ENCODE data around the gene MMD. TPM values are rescaled to one million over a fixed set of nuclear protein-coding genes. Genes with fewer than 3 reads are reported as not detected.
"Not testable (repeated sequence)": the region's sequence is repeated elsewhere in the genome, so short reads cannot be mapped to it uniquely, and the experiment has no call there.

MMD gene
- total and polyA plus RNA-seq, 2 donors from 2014 or later: 6.4 to 9.9 TPM

- Histone ChIP-seq H3K4me3 (ENCODE audit: low read length in 3 of 3) (no peak overlapping the region), H3K36me3 (ENCODE audit: control insufficient read depth in 2 of 3, insufficient read depth in 3 of 3, low read length in 3 of 3) (no peaks in the 10 kb centered on the region), H3K27me3 (ENCODE audit: control insufficient read depth, insufficient read depth, low read length) (no peaks in the 10 kb centered on the region), H3K4me1 (ENCODE audit: control insufficient read depth in 2 of 3, insufficient read depth in 2 of 3, low read depth in 1 of 3, low read length in 3 of 3) (peaks cover 2 to 13% (median 3%) of the 10 kb centered on the region in 3 donors), H3K9me3 (ENCODE audit: control insufficient read depth in 2 of 3, insufficient read depth in 1 of 3, low read length in 3 of 3) (no peaks in the 10 kb centered on the region), H3K9ac (ENCODE audit: low read length in 3 of 3) (no peak overlapping the region), H3K27ac (ENCODE audit: low read depth in 2 of 2, low read length in 2 of 2) (peak overlapping the region in 1 of 2 donors; percentile 29)
- TF ChIP-seq CTCF (IDR thresholded peaks at IDR 0.05; ENCODE audit: borderline replicate concordance, extremely low read depth, insufficient read depth): no peak
- no peak for FAIRE-seq
- intact Hi-C loops (cut with DNase I): no loop called here
- DNase-seq: no peak
These were observed 11.5 kb upstream of the MMD start for GRCh38 chr17:55433029-55433628.

- no peak for TF ChIP-seq CTCF (IDR thresholded peaks at IDR 0.05; ENCODE audit: borderline replicate concordance, extremely low read depth, insufficient read depth)
- Histone ChIP-seq H3K4me1 (ENCODE audit: control insufficient read depth in 2 of 3, insufficient read depth in 2 of 3, low read depth in 1 of 3, low read length in 3 of 3) (peaks cover 2 to 13% (median 3%) of the 10 kb centered on the region in 3 donors), H3K27ac (ENCODE audit: low read depth in 2 of 2, low read length in 2 of 2) (no peak overlapping the region), H3K9ac (ENCODE audit: low read length in 3 of 3) (no peak overlapping the region), H3K4me3 (ENCODE audit: low read length in 3 of 3) (no peak overlapping the region), H3K27me3 (ENCODE audit: control insufficient read depth, insufficient read depth, low read length) (no peaks in the 10 kb centered on the region), H3K36me3 (ENCODE audit: control insufficient read depth in 2 of 3, insufficient read depth in 3 of 3, low read length in 3 of 3) (no peaks in the 10 kb centered on the region), H3K9me3 (ENCODE audit: control insufficient read depth in 2 of 3, insufficient read depth in 1 of 3, low read length in 3 of 3) (no peaks in the 10 kb centered on the region)
- DNase-seq: no peak
- intact Hi-C loops (cut with DNase I): no loop called here
- no peak for FAIRE-seq
These were observed 10.9 kb upstream of the MMD start for GRCh38 chr17:55432358-55433028.

GRCh38 chr17:55431914-55432313 is 10.3 kb upstream of the MMD start:
- H3K27me3 ChIP-seq (ENCODE audit: control insufficient read depth, insufficient read depth, low read length); H3K36me3 ChIP-seq (ENCODE audit: control insufficient read depth in 2 of 3, insufficient read depth in 3 of 3, low read length in 3 of 3); H3K9ac ChIP-seq (ENCODE audit: low read length in 3 of 3); DNase-seq; FAIRE-seq; H3K9me3 ChIP-seq (ENCODE audit: control insufficient read depth in 2 of 3, insufficient read depth in 1 of 3, low read length in 3 of 3); intact Hi-C loops (cut with DNase I); H3K27ac ChIP-seq (ENCODE audit: low read depth in 2 of 2, low read length in 2 of 2); H3K4me3 ChIP-seq (ENCODE audit: low read length in 3 of 3): not testable (repeated sequence)
- peaks cover 2 to 13% (median 3%) of the 10 kb centered on the region in 3 donors for H3K4me1 ChIP-seq (ENCODE audit: control insufficient read depth in 2 of 3, insufficient read depth in 2 of 3, low read depth in 1 of 3, low read length in 3 of 3)

DNA sequence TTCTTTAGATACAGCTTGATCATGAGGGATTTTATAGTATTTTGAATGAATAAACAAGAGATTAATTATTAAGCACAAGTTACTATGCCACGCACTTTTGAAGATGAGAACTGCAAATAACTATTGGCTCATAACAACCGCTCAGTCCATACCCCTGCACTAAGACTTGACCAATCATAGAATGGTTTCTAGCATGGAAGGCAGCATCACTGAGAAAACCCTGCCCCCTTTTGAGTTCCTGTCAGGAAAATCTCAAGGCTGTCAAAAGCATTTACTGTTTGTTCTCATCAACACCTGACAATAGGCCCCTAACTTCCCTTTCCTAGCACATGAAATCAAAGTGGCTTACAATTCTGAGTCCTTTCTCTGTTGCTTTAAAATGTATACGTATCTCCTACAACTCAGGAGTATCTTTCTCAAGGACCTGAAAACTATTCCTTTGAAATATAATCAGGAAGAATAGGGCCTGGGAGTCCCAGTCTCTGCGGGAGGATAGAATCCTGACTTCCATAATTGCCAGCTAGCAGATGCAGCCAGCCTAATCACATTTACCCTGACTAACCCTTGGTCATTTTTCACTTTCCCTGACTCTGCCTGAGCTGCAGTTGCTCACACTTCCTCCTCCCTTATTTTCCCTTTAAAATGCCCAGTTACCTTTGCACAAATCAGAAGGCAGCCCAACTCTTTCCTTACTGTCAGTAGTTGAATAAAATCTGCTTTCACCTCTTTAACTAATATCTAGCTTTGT is 9.1 kb upstream of the MMD start:
- intact Hi-C loops (cut with DNase I): no loop called here
- Histone ChIP-seq H3K4me3 (ENCODE audit: low read length in 3 of 3) (no peak overlapping the region), H3K36me3 (ENCODE audit: control insufficient read depth in 2 of 3, insufficient read depth in 3 of 3, low read length in 3 of 3) (no peaks in the 10 kb centered on the region), H3K27ac (ENCODE audit: low read depth in 2 of 2, low read length in 2 of 2) (no peak overlapping the region), H3K9ac (ENCODE audit: low read length in 3 of 3) (no peak overlapping the region), H3K9me3 (ENCODE audit: control insufficient read depth in 2 of 3, insufficient read depth in 1 of 3, low read length in 3 of 3) (no peaks in the 10 kb centered on the region), H3K27me3 (ENCODE audit: control insufficient read depth, insufficient read depth, low read length) (no peaks in the 10 kb centered on the region), H3K4me1 (ENCODE audit: control insufficient read depth in 2 of 3, insufficient read depth in 2 of 3, low read depth in 1 of 3, low read length in 3 of 3) (peaks cover 2 to 13% (median 3%) of the 10 kb centered on the region in 3 donors)
- DNase-seq (peak in 2 of 5 donors; percentile 35 to 45), FAIRE-seq (no peak)
- TF ChIP-seq CTCF (IDR thresholded peaks at IDR 0.05; ENCODE audit: borderline replicate concordance, extremely low read depth, insufficient read depth): no peak

Measured in kidney (tissue), 14 donors.